GM18505 (cell line): ENCODE measurements around the gene CACNA1D.

Source experiments
- ATAC-seq: cut with Tn5 transposase; IDR thresholded peaks from one replicate; pipeline ENCODE4 v1.9.1; 2021; ENCODE audit not compliant: unreplicated experiment
- POLR2A ChIP-seq: IDR thresholded peaks from 4 replicates; pipeline ENCODE4 v1.6.1; 2011; ENCODE audit warnings: borderline replicate concordance; ENCODE audit not compliant: insufficient read depth, insufficient read length; ENCODE audit errors: extremely low read depth

CACNA1D gene

DNA sequence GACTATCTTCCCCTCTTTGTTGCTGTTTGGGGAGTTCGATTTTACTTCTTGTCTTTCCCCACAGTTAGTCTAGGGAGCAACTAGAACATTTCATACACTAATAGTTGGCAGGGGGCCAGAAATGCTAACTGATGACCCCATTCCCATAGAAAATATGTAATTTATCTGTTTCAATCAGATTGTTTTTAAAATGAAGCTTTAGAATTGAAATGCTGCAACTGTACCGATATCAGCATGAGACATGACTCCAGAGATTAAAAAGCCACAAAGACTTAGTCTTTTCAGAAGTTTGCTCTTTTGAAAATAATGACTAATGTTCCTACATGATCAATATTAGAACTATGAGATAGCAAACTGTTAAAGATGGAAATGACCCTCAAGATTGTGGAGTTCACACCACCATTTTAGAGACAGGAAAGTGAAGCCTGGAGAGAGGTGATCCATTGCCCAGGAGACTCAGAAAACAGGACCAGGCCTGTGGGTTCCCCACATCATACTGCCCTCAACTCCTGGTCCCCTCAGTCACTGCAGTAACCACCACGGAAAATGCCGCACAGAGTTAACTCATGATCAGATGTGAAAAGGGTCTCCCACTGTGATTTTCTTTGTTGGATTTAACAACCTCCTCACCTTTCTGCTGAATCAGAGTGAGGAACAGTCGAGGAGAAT, 221.5 kb downstream of the CACNA1D start:
- ATAC-seq: no peak
- no peak for TF ChIP-seq POLR2A

- no peak for TF ChIP-seq POLR2A
Observed at GRCh38 chr3:53716998-53717397, 222.6 kb downstream of the CACNA1D start.

GRCh38 chr3:53718462-53718861, 224.1 kb downstream of the CACNA1D start:
- no peak for ATAC-seq
- TF ChIP-seq POLR2A: no peak

More at GRCh38 chr3:53716998-53717397, 222.6 kb downstream of the CACNA1D start:
- no peak for ATAC-seq

DNA sequence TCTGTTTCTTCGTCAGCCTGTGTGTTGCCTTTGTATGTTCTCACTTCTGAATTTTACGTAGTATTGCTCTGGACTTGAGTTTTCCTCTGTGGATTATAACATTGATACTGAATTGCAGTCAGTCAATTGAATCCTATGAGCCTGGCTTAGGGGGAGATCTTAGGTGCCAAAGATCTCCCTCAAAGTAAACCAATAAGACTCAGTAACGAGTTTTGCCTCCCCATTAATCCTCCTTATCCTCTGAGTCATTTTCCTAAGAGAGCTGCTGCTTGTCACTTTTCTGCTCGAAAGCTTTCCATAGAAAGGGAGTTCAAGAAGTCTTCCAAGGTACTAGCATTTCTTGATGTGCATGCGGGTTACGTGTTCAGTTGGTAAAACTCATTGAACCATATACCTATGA, 225.4 kb downstream of the CACNA1D start:
- no peak for TF ChIP-seq POLR2A
- no peak for ATAC-seq

DNA sequence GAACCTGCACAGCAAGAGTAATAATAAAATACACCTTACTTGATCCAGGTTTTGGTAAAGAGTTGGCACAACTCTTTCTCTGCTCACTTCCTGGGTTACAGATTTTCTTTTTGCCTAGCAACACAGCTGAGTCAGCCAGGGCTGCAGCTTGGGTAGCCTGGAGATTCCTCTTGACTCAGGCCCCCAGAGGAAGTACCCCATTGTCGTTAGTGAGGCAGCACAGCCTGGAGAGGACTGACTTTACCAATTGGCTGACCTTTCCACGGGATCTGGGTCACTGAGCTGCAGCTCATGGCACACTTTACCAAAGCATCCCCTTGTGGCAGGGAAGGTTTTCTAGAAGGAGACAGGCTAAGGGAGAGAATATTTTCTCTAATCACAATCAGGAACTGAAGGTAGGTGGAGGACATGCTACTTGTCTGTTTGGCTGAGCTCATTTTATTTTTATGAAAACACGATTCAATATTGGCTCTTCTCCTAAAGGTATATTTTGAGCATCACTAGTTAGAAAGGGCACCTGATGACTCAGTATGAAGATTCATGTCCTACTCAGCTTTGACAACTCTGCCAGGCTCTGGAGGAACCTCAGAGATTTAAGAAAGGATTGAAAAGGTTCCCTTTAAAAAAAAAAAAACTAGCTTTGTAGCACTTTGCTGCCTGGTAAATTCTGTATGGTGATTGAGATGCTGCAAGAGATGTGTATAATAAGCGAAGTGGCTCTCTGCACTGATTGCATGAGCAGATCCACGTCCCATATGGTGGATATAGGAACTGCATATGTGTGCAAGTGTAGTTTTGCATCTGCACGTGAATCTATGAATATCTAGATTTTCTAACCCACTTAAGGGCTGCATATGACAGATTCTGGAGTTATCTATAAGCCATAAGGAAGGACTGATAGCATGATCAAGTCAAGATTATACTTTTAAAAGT, 227.0 kb downstream of the CACNA1D start:
- TF ChIP-seq POLR2A: no peak

GRCh38 chr3:53724566-53724965, 230.2 kb downstream of the CACNA1D start:
- TF ChIP-seq POLR2A: no peak
- ATAC-seq: no peak

More for the DNA sequence above, 227.0 kb downstream of the CACNA1D start:
- ATAC-seq: no peak

DNA sequence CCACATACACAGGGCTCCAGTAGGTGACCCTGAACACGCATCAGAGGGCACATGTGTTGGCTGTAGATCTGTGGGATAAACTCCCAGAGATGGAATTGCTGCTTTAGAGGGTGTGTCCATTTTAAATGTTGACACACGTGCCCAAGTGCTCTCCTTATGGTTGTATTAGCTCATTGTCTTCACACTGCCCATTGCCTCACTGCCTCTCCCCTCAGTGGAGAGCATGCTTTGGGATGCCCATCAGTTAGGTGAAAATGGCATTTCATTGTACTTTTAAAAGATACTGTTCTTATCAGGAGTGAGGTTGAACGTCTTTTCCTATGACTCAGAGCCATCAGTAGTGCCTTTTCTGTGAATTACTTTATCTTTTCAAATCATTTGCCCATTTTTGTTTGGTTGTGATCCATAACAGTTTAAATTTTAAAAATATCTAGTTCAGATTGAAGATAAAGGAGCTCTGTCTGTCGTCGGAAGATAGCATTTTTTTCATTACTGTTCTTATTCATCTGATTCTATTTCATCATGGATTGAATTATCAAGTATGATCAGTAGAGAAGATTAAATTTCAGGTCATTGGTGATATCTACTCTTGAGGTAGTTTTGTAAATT, 231.1 kb downstream of the CACNA1D start:
- ATAC-seq: no peak
- TF ChIP-seq POLR2A: no peak

DNA sequence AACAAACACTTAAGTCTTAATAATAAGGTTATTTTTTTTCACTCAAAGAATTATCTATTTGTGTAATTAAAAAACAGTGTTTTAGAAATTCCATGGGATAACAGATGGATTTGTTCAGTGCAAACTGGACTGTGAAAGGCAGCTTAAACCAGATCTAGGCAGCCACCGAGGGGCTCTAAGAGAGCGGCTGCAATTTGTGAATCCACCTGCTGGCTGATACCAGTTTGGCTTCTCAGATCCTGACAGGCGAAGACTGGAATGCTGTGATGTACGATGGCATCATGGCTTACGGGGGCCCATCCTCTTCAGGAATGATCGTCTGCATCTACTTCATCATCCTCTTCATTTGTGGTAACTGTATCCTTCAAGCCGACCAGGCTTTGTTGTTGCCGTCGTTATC, 232.2 kb downstream of the CACNA1D start:
- no peak for TF ChIP-seq POLR2A
- ATAC-seq: no peak

DNA sequence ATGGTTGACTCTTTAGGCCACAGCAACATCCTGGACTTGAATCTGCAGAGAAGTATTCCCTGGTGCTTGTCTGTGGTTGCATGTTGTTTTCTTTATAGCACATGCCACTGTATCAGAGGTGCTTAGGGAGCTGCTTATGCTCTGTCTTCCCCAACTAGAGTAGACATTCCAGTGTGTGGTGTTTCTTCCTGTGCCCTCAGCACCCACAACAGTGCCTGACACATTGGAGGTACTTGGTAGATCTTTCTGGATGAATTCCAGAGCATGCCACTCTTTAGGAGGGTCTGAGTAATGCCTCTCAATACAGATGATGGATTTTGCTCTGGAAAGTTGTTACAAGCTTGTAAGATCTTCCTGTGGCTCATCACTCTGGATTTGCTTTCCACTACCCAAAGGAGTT, 234.2 kb downstream of the CACNA1D start:
- TF ChIP-seq POLR2A: no peak
- no peak for ATAC-seq

DNA sequence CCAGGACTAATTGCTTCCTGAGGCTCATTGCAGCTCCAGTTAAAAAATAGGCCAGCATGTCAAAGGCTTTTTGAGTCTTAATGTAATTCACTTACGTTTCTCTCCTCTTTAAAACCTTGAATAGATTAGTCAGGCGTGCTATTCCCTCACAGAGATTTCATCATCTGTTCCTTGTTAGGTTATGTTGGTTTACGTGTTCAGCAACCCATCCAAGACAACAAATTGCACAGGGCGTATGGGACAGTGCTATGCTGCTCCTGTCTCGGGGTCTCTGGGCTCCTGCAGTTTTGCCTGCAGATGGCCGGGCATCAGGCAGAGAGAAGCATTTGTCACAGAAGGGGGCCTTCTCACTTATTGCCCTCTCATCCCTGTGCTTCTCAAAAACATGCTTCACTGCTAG, 234.7 kb downstream of the CACNA1D start:
- no peak for ATAC-seq
- no peak for TF ChIP-seq POLR2A

DNA sequence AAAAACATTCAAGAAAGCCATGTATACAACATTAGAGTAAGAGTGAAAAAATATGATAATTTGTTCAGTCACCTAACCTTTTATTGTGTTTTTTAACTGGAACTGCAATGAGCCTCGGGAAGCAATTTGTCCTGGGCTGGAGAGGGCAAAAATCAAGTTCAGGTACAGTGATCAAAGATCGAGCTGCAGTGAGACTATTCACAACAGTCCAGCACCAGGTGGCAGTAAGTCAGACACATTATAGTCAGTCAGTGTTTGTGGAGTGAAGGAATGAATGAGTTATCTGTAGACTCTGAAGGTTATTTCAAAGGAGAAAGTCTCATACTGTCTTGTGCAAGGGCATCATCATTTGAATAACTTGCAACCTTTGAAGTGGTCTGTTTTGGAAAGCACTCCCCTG, 235.2 kb downstream of the CACNA1D start:
- TF ChIP-seq POLR2A: no peak
- ATAC-seq: no peak

- no peak for TF ChIP-seq POLR2A
- ATAC-seq: no peak
Observed at GRCh38 chr3:53730576-53730975, 236.2 kb downstream of the CACNA1D start.

DNA sequence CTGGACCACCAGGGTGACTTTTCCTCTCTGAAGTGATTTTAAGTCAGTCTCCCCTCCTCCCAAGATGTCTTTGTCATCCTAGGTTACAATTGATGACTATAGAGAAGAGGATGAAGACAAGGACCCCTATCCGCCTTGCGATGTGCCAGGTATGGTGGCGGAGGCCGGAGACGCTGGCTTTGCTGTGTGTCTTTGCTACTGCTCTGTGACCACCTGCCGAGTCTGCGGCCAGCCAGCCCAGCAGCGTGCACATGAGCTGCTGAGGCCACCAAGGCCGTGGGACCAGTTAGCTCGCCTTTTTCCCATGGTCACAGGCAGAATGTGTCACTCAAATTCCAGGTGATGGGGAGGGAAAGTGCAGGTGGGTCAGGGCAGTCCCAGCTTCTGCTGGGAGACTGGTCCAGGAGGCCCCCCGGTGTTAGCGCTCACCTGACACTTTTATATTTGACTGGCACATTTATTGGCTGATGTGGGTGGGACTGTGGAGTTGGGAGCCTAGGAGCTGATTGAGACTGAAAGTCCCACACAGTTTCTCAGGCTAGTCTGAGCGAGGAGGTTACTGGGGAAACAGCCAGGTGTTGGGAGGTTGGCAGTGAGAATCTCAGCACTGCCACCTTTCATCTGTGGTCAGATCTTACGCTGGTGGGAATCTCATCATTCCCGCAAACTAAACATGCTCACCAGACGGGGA, 237.7 kb downstream of the CACNA1D start:
- ATAC-seq: no peak
- TF ChIP-seq POLR2A: no peak
